HUES64 (cell line): Measurements from ENCODE around the gene ABCC5.
"Not testable (repeated sequence)": the region's sequence is repeated elsewhere in the genome, so short reads cannot be mapped to it uniquely, and the experiment has no call there.

Experiments
- H3K27ac ChIP-seq: 2 replicates; pipeline ENCODE4 v1.7.0; 2013; ENCODE audit warnings: low read depth, low read length, inconsistent platforms
- H3K27me3 ChIP-seq: 2 replicates; pipeline ENCODE4 v1.6.1; 2013; ENCODE audit warnings: mild to moderate bottlenecking, low read length; ENCODE audit not compliant: insufficient read depth
- H3K36me3 ChIP-seq: 2 replicates; pipeline ENCODE4 v1.6.1; 2013; ENCODE audit warnings: mild to moderate bottlenecking, low read length; ENCODE audit not compliant: insufficient read depth
- H3K4me1 ChIP-seq: 2 replicates; pipeline ENCODE4 v1.6.1; 2013; ENCODE audit warnings: mild to moderate bottlenecking, low read length, moderate library complexity; ENCODE audit not compliant: insufficient read depth
- H3K4me3 ChIP-seq: 2 replicates; pipeline ENCODE4 v1.5.1; 2013; ENCODE audit warnings: mild to moderate bottlenecking, low read length, moderate library complexity
- H3K9ac ChIP-seq: 2 replicates; pipeline ENCODE4 v1.6.1; 2013; ENCODE audit warnings: mild to moderate bottlenecking, low read depth, low read length
- H3K9me3 ChIP-seq: 2 replicates; pipeline ENCODE4 v1.6.1; 2013; ENCODE audit warnings: low read depth, low read length; ENCODE audit not compliant: insufficient read depth
- WGBS: fragments of 150-250, 120-280 bp; methylation state at CpG from one replicate; pipeline ENCODE4 v1.1.7; 2013; ENCODE audit warnings: missing lambda C conversion rate; 5-methylcytosine and 5-hydroxymethylcytosine counted together

Gene ABCC5

DNA sequence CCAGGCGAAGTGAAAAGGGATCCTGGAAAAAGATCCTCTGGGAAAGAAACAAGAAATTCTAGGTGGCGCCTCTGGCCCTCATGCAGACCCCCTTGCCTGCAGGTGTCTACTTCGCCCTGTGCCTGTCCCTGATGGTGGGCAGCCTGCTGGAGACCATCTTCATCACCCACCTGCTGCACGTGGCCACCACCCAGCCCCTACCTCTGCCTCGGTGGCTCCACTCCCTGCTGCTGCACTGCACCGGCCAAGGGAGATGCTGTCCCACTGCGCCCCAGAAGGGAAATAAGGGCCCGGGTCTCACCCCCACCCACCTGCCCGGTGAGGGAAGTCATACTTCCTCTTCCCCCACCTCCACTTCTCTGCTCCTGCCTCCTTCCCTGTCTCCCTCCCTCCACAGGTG, 20.6 kb upstream of the ABCC5 start:
- H3K4me3 ChIP-seq, H3K27me3 ChIP-seq, H3K9ac ChIP-seq, H3K27ac ChIP-seq, H3K36me3 ChIP-seq, H3K9me3 ChIP-seq, H3K4me1 ChIP-seq: not testable (repeated sequence)
- 91% methylated on average over 8 of the region's 9 CpGs for WGBS

- Histone ChIP-seq H3K27ac (no peak overlapping the region), H3K9ac (no peak overlapping the region), H3K9me3 (no peaks in the 10 kb centered on the region), H3K4me3 (no peak overlapping the region), H3K36me3 (no peaks in the 10 kb centered on the region), H3K4me1 (no peaks in the 10 kb centered on the region), H3K27me3 (no peaks in the 10 kb centered on the region)
- 79% methylated on average over 7 of the region's 7 CpGs for WGBS
These were observed 20.1 kb upstream of the ABCC5 start for GRCh38 chr3:184037816-184038215.

DNA sequence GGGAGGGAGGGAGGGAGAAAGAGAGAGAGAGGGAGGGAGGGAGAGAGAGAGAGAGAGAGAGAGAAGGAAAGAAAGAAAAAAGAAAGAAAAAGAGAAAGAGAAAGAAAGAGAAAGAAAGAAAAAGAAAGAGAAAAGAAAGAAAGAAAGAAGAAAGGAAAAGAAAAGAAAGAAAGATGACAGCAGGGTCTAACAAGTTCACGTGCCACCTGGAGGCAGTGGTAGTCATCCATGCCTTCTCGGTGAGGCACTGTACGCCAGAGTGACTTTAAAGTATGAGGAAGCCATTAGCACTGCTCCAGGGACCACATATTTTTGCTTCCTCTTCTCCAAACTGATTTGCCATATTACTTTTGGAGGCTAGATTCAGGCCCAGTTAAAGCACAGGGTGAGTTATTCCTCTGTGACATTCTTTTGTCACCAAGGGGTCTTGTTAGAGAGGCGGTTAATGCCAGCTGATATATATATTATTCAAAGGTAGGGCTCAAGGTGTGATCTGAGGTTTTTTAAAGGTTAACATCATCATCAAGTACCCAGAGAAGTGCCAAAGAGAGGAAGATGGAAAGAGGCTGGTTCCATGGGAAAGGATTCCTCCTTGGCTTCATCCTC, 13.6 kb upstream of the ABCC5 start, which contains the start of gene HTR3D:
HTR3D (plus strand) TSS at position 556 of the 606 bp plus-strand sequence; CDS start at position 556, 0 bp downstream.
- no peaks in the 10 kb centered on the region for H3K27me3 ChIP-seq
- 80% methylated on average over 4 of the region's 4 CpGs for WGBS
- H3K9ac ChIP-seq = no peak within 1 kb of the TSS
- no peaks in the 10 kb centered on the region for H3K9me3 ChIP-seq
- no peak within 1 kb of the TSS for H3K27ac ChIP-seq
- H3K36me3 ChIP-seq = no peaks in the 10 kb centered on the region
- no peak within 1 kb of the TSS for H3K4me3 ChIP-seq
- no peaks in the 10 kb centered on the region for H3K4me1 ChIP-seq

GRCh38 chr3:184030536-184030935, 12.9 kb upstream of the ABCC5 start:
- no peak overlapping the region for H3K27ac ChIP-seq
- no peak overlapping the region for H3K9ac ChIP-seq
- H3K4me3 ChIP-seq = no peak overlapping the region
- no peaks in the 10 kb centered on the region for H3K9me3 ChIP-seq
- WGBS = 94% methylated on average over 3 of the region's 3 CpGs
- H3K36me3 ChIP-seq = no peaks in the 10 kb centered on the region
- no peaks in the 10 kb centered on the region for H3K4me1 ChIP-seq
- no peaks in the 10 kb centered on the region for H3K27me3 ChIP-seq

GRCh38 chr3:184029443-184029842, 11.8 kb upstream of the ABCC5 start:
- no peaks in the 10 kb centered on the region for H3K9me3 ChIP-seq
- H3K27ac ChIP-seq = no peak overlapping the region
- no peaks in the 10 kb centered on the region for H3K4me1 ChIP-seq
- H3K4me3 ChIP-seq = no peak overlapping the region
- H3K27me3 ChIP-seq = no peaks in the 10 kb centered on the region
- no peaks in the 10 kb centered on the region for H3K36me3 ChIP-seq
- no peak overlapping the region for H3K9ac ChIP-seq
- WGBS = 82% methylated on average over 2 of the region's 2 CpGs

GRCh38 chr3:184028275-184028890, 10.7 kb upstream of the ABCC5 start:
- not testable (repeated sequence) for H3K36me3 ChIP-seq, H3K9ac ChIP-seq, H3K4me1 ChIP-seq, H3K27me3 ChIP-seq, H3K9me3 ChIP-seq, H3K4me3 ChIP-seq, H3K27ac ChIP-seq
- 90% methylated on average over 1 of the region's 1 CpG for WGBS

DNA sequence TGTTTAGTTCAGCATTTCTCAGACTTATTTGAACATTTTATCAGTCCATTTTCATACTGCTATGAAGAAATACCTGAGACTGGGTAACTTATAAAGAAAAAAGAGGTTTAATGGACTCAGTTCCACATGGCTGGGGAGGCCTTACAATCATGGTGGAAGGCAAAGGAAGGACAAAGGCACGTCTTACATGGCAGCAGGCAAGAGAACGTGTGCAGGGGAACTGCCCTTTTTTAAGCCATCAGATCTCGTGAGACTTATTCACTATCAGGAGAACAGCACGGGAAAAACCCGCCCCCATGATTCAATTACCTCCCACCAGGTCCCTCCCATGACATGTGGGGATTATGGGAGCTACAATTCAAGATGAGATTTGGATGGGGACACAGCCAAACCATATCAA, 7.6 kb upstream of the ABCC5 start:
- H3K27ac ChIP-seq, H3K27me3 ChIP-seq, H3K9ac ChIP-seq, H3K9me3 ChIP-seq, H3K4me3 ChIP-seq, H3K4me1 ChIP-seq, H3K36me3 ChIP-seq: not testable (repeated sequence)
- 76% methylated on average over 5 of the region's 5 CpGs for WGBS

GRCh38 chr3:184022323-184022722, 4.6 kb upstream of the ABCC5 start:
- Histone ChIP-seq H3K27ac (no peak overlapping the region), H3K9ac (no peak overlapping the region), H3K4me1 (no peaks in the 10 kb centered on the region), H3K9me3 (no peaks in the 10 kb centered on the region), H3K27me3 (no peaks in the 10 kb centered on the region), H3K4me3 (no peak overlapping the region), H3K36me3 (no peaks in the 10 kb centered on the region)
- 100% methylated on average over 6 of the region's 7 CpGs for WGBS

- 93% methylated on average over 21 of the region's 21 CpGs for WGBS
- Histone ChIP-seq H3K9ac (peak overlapping the region; percentile 80; the same call in 1 of the 2 replicates), H3K4me1 (peaks cover 6% of the 10 kb centered on the region; the same call in 1 of the 2 replicates), H3K4me3 (peak overlapping the region; percentile 83), H3K36me3 (peaks cover 6% of the 10 kb centered on the region), H3K9me3 (no peaks in the 10 kb centered on the region), H3K27ac (peak overlapping the region; percentile 16; the same call in 1 of the 2 replicates), H3K27me3 (no peaks in the 10 kb centered on the region)
These were observed 815 bp upstream of the ABCC5 start for GRCh38 chr3:184018424-184018973.

- H3K27ac ChIP-seq = peak overlapping the region; percentile 51; the same call in 1 of the 2 replicates
- no peaks in the 10 kb centered on the region for H3K27me3 ChIP-seq
- H3K4me1 ChIP-seq = peaks cover 6% of the 10 kb centered on the region; the same call in 1 of the 2 replicates
- H3K9me3 ChIP-seq = no peaks in the 10 kb centered on the region
- peak overlapping the region; percentile 83 for H3K4me3 ChIP-seq
- WGBS = 14% methylated on average over 57 of the region's 57 CpGs
- peaks cover 18% of the 10 kb centered on the region for H3K36me3 ChIP-seq
- peak overlapping the region; percentile 80 for H3K9ac ChIP-seq
These were observed 643 bp downstream of the ABCC5 start for GRCh38 chr3:184016811-184017671.

DNA sequence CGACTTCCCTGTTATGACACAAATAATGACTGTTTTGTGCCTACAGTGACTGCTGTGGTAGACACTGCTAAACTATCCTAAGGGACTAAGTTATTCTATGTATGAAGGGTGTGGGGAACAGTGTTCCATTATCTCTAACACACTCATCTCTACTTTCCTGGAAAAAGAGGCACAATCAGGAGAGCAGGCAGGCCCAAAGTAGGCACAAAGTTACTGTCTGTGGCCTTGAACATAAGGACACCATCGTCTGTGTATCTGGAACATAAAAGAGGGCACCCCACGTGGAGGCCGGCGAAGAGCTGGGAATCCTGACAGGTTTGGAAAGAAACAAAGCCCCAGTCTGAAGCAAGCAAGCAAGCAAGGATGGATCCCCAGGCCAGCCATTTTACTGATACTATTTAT, 1.5 kb downstream of the ABCC5 start:
- Histone ChIP-seq H3K36me3 (peaks cover 26% of the 10 kb centered on the region), H3K9me3 (no peaks in the 10 kb centered on the region), H3K4me1 (peaks cover 6% of the 10 kb centered on the region; the same call in 1 of the 2 replicates), H3K27ac (no peak overlapping the region), H3K4me3 (peak overlapping the region; percentile 2; the same call in 1 of the 2 replicates), H3K9ac (no peak overlapping the region), H3K27me3 (no peaks in the 10 kb centered on the region)
- WGBS = 70% methylated on average over 5 of the region's 5 CpGs
